ENCODE results near the gene QRFPR.
A peak's percentile ranks its signal among the peaks of the same experiment; 100 is the strongest.
"Not testable (repeated sequence)": the region's sequence is repeated elsewhere in the genome, so short reads cannot be mapped to it uniquely, and the experiment has no call there.

Gene QRFPR

GRCh38 chr4:121321466-121321865, 59.4 kb downstream of the QRFPR start:
- H3K27ac ChIP-seq: no peak overlapping the region
- no peak for TF ChIP-seq CTCF (conservative IDR thresholded peaks at IDR 0.05)
- no peak for TF ChIP-seq ZFX (IDR thresholded peaks at IDR 0.05)

- no peak for TF ChIP-seq ZFX (IDR thresholded peaks at IDR 0.05)
- no peak for TF ChIP-seq CTCF (conservative IDR thresholded peaks at IDR 0.05)
- no peak overlapping the region for H3K27ac ChIP-seq
Observed at GRCh38 chr4:121316091-121316490, 64.7 kb downstream of the QRFPR start.

- not testable (repeated sequence) for H3K27ac ChIP-seq
Observed at GRCh38 chr4:121313430-121313829, 67.4 kb downstream of the QRFPR start.

GRCh38 chr4:121308828-121309227, 72.0 kb downstream of the QRFPR start:
- TF ChIP-seq CTCF (conservative IDR thresholded peaks at IDR 0.05) (no peak), ZFX (IDR thresholded peaks at IDR 0.05) (no peak)
- H3K27ac ChIP-seq: no peak overlapping the region

GRCh38 chr4:121308328-121308663, 72.5 kb downstream of the QRFPR start:
- H3K27ac ChIP-seq: no peak overlapping the region
- TF ChIP-seq ZFX (IDR thresholded peaks at IDR 0.05) (no peak), CTCF (conservative IDR thresholded peaks at IDR 0.05) (no peak)

GRCh38 chr4:121307445-121308327, 73.1 kb downstream of the QRFPR start:
- TF ChIP-seq ZFX (IDR thresholded peaks at IDR 0.05) (no peak), CTCF (conservative IDR thresholded peaks at IDR 0.05) (peak; percentile 72)
- H3K27ac ChIP-seq: no peak overlapping the region

DNA sequence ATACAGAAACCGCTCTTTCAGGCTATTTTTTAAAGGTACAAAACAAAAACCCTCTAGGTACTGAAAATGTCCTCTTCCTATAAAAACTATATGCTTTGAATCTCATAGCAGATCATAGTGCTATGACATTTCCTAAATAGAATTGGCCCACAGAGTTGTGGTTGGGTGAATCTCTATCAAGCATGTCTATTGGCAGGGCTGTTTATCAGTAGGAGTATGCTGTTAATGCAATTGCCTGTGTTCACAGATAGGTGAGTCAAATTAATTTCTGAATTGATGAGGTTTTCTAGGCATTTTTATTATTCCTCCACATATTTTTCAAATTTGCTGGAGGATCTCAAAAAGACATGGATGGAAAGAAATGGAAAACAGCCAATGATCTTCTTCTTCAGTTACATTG, 73.9 kb downstream of the QRFPR start:
- no peak overlapping the region for H3K27ac ChIP-seq
- TF ChIP-seq CTCF (conservative IDR thresholded peaks at IDR 0.05): no peak
- no peak for TF ChIP-seq ZFX (IDR thresholded peaks at IDR 0.05)

DNA sequence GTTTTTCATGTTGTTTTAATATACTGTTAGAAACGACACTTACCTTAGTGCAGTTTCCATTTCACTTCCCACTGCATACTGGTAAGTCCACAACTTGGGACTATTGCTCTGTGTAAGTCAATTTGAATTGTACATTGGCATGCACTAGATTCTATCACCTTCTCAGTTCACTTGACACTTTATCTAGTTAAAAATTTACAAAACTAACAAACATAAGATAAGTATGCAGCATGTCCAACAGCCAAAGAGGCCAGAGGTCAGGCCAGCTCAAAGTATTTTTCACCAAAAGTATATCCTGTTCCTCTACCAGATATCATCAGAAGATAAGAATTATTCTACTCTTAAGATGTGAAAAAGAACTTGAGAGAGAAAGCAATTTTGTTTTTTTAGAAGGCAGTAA, 75.9 kb downstream of the QRFPR start:
- H3K27ac ChIP-seq: no peak overlapping the region
- TF ChIP-seq ZFX (IDR thresholded peaks at IDR 0.05) (no peak), CTCF (conservative IDR thresholded peaks at IDR 0.05) (no peak)

Measured in C4-2B (cell line).